GM18499 (cell line): ENCODE measurements around the gene NR5A2.
A peak's percentile ranks its signal among the peaks of the same experiment; 100 is the strongest.

Experiments
- ATAC-seq: cut with Tn5 transposase; IDR thresholded peaks from one replicate; pipeline ENCODE4 v1.9.1; 2021; ENCODE audit warnings: moderate number of reproducible peaks; ENCODE audit not compliant: insufficient read depth, unreplicated experiment

The NR5A2 gene

DNA sequence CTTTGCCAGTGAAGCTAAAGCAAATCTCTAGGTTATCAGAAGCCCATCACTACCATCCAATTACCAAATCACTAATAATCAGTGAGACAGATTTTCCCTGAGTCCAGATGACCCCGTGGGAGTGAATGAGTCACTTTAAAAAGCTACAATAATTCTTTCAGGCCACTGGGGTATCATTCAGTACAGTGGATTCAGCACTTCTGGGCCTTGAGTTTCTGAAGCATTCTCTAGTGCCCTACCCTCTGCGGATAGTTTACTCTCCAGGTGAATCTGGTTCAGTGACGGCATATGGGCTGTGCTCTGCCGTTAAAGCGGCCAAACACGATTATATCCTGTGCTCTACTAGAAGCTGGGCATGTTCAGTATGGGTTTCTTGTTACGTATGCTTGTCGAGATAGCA is 26.1 kb downstream of the NR5A2 start:
- ATAC-seq = no peak

DNA sequence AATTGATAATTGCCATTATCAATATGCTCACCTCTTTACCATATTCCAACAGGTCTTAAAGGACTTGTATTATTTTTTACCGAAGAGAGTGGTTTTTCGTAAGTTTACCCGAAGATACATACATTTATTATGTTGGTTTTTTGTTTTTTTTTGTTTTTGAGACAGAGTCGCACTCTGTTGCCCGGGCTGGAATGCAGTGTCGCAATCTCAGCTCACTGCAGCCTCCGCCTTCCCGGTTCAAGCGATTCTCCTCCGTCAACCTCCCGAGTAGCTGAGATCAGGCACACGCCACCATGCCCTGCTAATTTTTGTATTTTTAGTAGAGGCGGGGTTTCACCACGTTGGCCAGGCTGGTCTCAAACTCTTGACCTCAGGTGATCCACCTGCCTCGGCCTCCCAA is 30.8 kb downstream of the NR5A2 start:
- ATAC-seq = no peak

DNA sequence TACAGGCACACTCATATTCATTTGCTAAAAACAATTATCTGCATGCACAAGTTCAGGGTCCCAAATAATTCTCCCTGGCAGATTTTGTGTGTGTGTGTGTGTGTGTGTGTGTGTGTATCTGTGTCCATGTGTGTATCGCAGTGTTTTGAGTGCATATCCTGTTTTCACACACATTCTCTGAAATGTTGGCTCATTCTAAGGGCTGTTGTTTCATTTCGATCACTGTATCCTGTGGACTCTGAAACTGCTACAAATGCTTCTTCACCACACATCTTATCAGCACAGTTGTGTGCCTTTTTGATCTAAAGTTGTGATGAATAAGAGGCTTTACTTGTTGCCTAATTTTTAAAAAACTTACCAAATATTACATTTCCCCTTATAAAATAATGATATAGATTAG is 34.6 kb downstream of the NR5A2 start:
- ATAC-seq = no peak

DNA sequence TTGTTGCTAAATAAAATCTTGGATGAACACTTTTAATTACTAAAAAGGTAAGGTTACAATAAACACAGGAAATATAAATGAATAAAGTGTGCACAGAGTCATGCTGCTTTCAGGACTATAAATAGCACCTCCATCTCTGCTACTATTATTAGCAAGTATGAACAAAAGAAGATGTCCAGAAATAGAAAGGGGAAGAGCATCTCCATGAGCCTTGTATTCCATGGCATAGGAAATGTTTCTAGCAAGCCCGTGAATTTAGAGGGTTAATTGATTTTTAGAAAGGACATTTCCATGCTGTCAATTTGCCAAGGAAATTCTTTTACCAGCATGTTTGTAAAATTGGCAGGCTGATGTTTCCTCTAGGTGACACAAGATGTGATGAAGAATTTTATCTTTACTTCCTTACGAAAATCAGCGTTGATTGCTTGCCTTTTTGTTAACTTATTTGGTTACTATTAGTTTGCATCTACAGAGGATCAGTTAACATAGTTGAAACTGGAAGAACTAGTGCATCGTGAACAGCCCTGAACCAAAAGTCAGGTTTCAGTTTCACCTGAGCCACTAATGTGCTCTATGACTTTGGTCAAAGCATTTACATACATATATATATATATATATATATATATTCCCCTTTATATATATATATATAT is 45.3 kb downstream of the NR5A2 start:
- ATAC-seq = peak; percentile 79

DNA sequence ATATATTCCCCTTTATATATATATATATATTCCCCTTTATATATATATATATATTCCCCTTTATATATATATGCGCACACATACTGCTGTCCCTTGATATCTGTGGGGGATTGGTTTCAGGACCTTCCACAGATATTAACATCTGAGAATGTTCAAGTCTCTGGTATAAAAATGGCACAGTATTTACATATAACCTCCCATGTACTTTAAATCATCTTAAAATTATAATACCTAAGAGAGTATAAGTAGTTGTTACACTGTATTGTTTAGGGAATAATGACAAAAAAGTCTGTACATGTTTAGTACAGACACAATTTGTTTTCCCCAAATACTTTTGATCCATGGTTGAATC is 45.8 kb downstream of the NR5A2 start:
- ATAC-seq = no peak

DNA sequence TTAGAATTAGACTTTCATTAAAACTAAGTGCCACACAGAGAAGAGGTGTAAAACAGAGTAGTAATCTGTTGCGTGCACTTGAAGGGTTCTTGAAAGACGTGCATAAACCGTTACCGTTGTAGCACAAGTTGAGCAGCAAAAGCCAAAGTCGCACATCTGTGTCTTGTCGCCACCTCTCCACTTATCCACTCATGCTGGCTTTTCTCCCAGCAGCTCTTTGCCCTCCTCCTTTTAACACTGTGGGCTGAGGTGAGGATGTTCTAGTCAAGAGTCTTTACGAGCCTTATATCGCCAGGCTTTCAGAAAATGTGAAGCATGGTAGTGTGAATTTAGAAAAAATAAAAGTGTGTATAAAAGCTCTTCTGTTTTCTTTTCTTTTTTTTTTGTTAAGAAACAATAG is 48.0 kb downstream of the NR5A2 start:
- no peak for ATAC-seq

DNA sequence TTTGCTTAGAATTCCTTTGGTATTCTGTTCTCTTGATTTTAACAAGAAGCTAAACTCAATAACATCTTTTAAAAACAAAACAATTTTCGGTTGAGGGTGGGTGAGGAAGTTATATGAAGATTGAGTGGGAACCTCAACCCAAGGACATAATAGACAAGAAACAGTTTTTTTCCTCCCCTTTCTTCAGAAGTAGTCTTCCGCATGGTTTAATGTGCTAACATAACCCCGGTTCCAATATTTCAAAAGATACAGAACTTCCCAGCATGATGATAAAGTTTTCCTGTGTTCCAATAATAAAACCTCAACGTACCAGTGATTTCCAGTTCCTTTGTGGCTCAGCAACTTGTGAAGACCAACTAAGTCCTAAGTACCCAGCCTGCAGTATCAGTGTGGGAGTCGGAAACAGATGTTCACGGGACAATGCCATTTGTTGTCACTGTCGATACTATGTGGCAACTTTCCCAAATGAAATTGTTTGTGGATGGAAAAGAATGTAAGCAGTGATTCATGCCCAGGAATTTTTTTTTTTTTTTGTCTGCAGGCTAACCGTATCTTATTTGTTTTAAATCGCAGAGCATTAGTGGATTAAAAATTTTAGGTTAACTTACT is 48.5 kb downstream of the NR5A2 start:
- ATAC-seq = no peak

DNA sequence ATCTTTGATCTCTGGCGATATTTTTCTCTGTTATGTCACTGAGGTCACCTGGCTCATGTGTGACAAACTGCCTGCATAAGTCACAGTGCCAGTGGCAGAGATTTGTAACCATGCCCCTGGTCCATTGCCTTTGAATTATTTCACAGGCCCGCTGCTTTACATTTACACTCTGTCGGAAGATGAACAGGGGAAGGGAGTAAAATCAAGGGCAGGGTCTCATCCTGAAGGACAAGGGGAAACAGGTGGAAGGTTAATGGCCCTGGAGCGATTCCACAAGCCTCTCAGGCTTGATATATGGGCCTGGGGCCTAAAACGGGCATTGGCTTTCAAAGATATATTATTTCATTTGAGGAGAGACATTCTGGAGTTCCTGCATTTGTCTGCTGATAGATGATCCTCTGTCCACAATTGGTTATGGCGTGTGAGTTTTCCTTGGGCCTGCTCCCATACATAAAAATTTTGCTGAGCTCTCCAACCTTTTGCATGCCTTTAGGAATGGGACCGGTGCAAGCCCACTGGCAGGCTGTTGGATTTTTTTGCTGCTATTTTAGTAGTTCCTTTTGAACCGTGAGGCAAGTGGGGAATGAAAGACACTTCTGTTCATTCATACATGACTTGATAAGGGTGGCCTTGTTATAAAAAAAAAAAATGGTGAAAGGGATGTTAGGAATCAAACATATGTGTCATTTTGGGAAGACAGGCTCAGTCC is 51.9 kb downstream of the NR5A2 start:
- ATAC-seq = no peak

DNA sequence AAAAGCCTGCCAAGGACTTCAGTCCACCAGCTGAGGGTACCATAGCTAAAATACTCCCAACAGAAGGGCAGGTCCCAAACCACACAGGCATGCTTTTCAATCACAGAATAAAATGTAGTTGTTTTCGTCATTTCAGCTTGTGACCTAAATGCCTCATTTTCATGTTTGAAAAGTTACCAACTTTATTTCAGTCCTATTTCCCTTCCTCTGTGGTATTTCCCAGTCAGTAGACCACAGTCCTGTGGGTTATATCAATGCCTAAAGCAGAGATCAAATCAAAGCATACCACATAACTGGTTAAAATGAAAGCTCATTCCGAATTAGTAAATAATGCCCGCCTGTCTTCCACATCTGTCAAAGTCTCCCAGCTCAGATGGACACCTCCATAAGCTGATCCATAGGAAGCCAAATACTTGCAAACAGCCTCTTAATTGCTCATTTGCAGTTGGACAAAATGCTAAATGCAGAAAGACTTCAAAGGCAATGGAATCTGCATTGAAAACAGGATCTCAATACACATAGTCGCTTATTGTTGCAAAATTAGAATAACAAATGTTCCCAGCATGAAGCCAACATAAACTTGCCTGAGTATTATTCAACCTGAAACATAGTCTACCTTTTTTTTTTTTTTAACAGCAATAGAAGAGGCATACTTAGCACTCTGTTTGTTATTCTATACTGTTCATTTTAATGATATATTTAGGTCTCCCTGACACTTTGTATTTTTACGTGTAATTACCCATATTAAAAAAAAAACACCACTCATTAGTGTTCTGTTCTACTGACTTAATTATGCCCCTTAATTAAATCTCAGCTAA is 53.9 kb downstream of the NR5A2 start:
- no peak for ATAC-seq

DNA sequence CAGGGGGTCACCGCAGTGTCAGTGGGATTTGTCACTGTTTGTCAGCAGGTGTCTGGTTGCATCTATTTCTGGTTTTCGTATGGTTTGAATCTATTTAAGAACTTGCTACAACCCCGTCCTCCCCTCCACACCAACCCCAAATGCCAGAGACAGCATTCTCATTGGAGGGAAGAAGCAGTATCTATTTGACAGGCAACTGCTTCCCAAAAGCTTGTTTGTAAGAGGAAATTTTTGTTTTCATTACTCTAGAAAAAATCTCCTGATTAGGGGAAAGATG is 54.4 kb downstream of the NR5A2 start:
- no peak for ATAC-seq

DNA sequence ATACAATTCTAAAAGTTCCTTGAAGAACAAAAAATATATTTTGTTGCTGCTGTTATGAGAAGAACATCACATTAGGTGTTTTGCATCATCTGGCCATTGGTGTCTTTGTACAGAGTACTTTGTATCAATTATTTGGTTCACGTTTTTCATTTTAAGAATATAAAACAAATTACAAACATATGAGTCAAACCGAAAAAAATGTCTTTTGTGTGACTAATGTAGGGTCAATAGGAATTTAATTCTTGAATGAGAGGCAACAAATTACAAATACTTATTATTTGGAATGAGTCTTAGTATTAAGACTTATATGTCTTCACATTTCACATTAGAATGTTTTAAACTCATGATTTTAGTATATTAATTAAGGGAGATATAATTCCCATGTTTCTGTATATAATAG is 54.8 kb downstream of the NR5A2 start:
- ATAC-seq = no peak

DNA sequence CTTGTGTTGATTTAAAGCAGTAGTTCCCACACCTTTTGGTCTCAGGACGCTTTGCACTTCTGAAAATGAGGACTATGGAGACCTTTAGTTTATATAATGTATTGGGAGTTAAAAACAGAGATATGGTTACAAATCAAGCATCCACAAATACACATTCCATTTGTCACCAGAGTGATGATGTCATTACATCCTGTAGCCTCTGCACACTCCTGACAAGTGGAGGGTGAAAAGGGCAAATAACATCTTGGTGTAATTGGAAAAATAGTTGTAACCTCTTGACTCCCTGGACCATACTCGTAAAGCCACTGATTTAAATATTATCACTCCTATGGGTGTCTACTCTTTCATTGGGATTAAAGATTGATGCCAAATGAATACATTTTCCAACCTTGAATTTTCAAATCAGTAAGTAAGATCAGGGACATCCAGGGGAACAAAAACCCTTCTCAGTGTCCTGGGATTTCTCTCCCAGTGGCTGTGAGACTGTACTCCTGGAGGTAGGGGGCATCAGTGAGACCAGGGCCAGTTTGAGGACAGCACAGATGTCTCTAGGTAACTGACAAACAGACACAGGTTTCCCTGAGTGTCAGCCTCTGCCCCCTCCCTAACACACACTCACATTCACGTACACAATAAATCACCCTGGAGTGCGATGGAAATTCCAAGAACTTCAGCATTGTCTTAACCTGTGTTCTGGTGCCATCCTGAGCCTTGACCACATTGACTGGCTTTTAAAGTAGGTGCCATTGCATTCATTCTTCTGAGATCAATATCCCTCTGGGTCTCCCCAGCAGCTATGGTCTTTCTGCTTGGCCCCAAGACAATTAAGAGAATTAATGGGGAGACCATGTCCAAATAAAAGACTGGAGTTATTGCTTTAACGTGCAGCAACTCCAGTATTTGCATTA is 63.0 kb downstream of the NR5A2 start:
- no peak for ATAC-seq

DNA sequence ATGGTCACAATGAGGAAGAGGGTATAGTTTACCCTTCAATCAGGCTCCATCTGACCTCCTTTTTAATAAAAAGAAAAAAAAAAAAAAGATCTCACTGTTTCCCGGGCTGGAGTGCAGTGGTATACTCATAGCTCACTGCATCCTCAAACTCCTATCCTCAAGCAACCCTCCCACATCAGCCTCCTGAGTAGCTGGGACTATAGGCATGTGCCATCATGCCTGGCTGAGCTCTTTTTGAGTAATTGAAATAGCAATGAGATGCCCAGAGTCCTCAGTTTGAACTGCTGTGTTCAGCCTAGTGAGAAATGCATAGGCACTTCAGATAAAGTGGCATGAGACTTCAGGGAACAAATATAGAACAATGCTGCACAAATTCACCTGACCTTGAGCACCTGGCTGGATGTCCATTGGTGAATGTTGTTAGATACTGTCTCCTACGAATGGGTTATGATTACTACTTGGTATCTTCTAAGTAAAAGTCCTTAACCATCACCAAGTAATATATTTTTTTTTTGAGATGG is 67.6 kb downstream of the NR5A2 start:
- ATAC-seq = no peak

DNA sequence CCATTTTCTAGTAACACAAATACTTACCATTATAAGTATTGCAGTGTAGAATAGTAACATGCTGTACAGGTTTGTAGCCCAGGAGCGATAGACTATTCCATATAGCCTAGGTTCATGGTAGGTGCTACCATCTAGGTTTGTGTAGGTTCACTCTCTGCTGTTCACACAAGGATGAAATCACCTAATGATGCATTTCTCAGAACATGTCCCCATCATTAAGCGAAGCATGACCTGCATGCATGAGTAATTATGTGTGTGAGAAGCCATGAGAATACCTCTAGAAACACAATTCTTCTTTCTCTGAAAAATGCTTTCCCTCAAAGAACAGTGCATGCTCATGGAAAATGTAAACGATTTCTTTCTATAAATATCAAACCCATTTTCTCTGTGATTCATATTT is 69.3 kb downstream of the NR5A2 start:
- no peak for ATAC-seq

DNA sequence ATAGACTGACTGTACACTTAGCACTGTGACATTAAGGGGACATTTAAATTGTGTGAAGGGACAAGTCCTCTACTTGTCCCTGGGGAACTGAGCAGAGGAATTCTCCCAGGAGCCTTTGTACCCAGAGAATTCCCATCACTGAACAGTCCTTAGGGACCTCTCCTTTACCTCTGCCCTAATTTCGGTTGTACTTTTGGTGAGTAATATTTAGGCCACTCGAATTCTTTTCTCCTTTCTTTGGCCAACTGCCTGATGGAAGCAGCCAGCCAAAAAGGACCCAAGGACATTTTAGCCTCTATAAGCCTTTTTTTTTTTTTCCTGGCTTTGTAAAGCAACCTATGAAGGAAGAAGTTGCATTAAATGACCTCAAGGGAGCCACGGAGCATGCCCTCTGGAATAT is 71.5 kb downstream of the NR5A2 start:
- ATAC-seq = no peak

DNA sequence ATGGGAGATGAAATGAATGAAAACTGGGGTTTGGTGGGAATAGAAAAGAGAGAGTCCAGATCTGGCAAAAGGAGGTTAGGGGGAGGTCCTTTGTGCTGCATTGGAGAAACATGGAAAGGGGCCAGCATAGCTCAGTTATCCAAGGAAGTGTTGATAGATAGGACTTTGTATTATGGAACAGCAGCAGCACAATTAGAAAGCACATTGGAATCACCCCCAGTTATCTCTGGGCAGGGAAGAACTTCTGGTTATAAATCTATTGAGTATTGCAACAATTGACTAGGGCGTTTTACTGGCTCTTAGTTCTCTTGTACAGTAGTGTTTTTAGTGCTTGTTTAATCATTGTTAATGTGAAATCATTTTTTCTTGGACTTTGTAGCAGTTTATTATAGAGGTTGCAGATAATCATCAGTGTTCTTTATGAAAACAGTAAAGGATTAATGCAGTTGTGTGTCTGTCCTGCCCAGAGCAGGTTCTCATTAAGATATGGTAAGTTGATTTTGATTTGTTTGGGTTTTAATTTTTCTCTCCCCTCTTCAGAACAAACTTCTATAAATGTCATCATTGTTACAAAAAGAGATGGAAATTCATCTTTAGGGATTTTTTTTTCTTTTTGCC is 76.6 kb downstream of the NR5A2 start:
- ATAC-seq = no peak

DNA sequence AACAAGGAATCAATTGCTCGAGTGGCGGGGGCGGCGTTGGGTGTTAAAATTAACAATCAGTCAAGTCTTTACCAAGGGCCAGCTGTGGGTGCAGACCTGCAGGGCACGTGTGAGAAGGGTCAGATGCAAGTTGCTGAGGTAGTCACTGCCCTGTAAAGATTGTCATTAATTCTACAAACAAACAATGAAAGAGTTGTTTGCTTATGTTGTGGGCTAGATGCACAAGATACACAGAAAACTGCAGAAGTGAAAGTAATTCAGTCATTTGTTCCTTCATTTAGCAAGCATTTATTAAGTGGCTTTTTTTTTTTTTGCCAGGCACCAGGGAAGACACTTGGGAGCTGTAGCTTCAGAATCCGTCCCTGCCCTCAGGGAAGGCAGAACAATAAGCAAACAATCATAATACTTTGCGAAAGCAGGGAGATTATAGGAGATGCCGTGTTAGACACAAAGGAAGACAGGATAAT is 79.5 kb downstream of the NR5A2 start:
- ATAC-seq = no peak

DNA sequence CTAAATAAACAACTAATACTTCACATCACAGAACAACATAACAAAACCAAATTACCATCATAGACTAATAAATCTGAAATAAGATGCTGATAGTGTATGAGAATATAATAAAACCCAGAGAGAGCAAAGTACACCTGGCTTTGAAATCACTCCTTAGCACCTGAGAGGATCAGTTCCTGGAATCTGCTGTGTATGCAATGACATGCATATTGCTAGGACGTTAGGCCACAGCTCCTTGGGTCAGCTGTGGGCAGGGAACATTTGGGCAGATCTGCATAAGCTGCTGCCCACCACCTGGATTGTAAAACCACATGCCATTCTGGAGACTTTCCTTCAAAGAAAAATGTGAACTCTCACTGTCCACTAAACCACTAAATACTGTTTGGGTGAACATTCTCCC is 81.1 kb downstream of the NR5A2 start:
- ATAC-seq = no peak

DNA sequence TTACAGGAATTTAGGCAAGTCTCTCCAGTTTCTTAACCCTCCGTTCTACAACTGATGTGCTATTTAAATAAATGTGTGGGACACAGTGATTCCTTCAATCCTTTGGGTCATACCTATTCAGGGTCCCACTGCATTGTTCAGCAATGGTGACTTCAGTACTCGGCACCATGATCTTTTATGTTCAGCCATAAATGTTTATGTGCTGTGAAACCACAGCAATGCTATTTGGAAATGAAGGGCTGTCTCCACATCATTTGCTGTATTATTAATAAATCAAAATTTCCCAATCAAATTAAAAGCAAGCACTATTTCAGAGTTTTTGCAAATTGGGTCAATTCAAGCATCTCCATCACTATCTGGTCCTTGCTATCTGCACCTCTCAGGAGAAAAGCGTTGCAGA is 84.8 kb downstream of the NR5A2 start:
- ATAC-seq = no peak

DNA sequence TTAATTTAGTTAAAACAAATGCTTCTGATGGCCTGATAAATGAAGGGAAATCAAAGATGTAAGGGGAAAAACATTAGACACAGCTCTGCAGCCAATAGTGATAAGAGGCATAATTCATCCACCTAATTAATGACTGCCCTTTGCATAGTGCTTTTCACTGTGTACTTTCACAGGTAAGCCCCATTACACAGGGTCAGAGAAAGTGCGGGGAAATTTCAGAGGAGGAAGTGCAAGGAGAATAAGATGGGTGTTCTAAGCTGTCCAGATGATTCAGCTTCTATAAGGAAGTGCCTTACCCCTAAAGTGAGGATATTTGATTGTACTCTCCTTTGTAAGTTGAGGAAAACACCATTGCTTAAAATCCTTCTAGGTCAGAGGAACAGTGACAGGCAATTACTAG is 88.0 kb downstream of the NR5A2 start:
- ATAC-seq = no peak
